B cell (primary cell): ENCODE measurements around the gene TLR3. TPM values are rescaled to one million over a fixed set of nuclear protein-coding genes. Genes with fewer than 3 reads are reported as not detected.

Experiments used
- ATAC-seq: fragments of 200-7000 bp; cut with Tn5 transposase; one replicate; pipeline ENCODE4 v1.10.0; 2021; ENCODE audit warnings: low read depth, mild to moderate bottlenecking, moderate number of reproducible peaks, moderate library complexity
- CTCF ChIA-PET: fragments of 350-600 bp; sonication (Branson Sonifier 250); formaldehyde crosslinking; loops from one replicate; lab custom pipeline; 2021; ENCODE audit warnings: antibody characterized with exemption, inconsistent platforms; lab: Charles Lee
- POLR2A ChIA-PET: fragments of 350-600 bp; sonication (Branson Sonifier 250); formaldehyde crosslinking; loops from one replicate; lab custom pipeline; 2021; ENCODE audit warnings: antibody characterized with exemption; lab: Charles Lee
- DNase-seq: peaks from one replicate; pipeline ENCODE4 v3.0.0; 2013
- H2AFZ ChIP-seq: 2 replicates; pipeline ENCODE4 v1.6.1; 2012; ENCODE audit warnings: mild to moderate bottlenecking, low read depth, low read length; ENCODE audit not compliant: insufficient read depth, poor library complexity, severe bottlenecking
- H3K27ac ChIP-seq, 2 donors: 1 replicate in 1 of 2; 2 replicates in 1 of 2; pipeline ENCODE4 v1.5.1; 2012 to 2013; ENCODE audit warnings: low read length in 2 of 2, mild to moderate bottlenecking in 2 of 2, moderate library complexity in 1 of 2
- H3K27me3 ChIP-seq, 4 experiments: fragments of 200-600 bp in 1 of 4; sonication (generic) in 1 of 4; replicated peaks in 1 of 4; 1 replicate in 2 of 4; 2 replicates in 2 of 4; pipeline versions ENCODE4 v1.6.1 to v1.7.0; 2013 to 2016; ENCODE audit warnings: low read length in 3 of 4, mild to moderate bottlenecking in 2 of 4, mixed read lengths in 1 of 4, moderate library complexity in 1 of 4; ENCODE audit not compliant: insufficient read depth in 4 of 4, control insufficient read depth in 3 of 4; ENCODE audit errors: control extremely low read depth in 1 of 4
- H3K36me3 ChIP-seq, 2 experiments: replicated peaks in 1 of 2; 1 replicate in 1 of 2; 2 replicates in 1 of 2; pipeline versions ENCODE4 v1.6.1 to v1.7.1; 2013; ENCODE audit warnings: low read length in 1 of 2; ENCODE audit not compliant: insufficient read depth in 2 of 2, control insufficient read depth in 1 of 2; ENCODE audit errors: control extremely low read depth in 1 of 2, extremely low read depth in 1 of 2
- H3K4me1 ChIP-seq, 2 donors: fragments of 200-600 bp in 1 of 2; sonication (generic) in 1 of 2; 1 replicate in 1 of 2; 2 replicates in 1 of 2; pipeline versions ENCODE4 v1.5.1 to v1.6.1; 2013 to 2017; ENCODE audit warnings: low read length in 2 of 2; ENCODE audit not compliant: control insufficient read depth in 2 of 2, insufficient read depth in 2 of 2
- H3K4me2 ChIP-seq: replicated peaks from 2 replicates; pipeline ENCODE3; 2012; ENCODE audit warnings: mild to moderate bottlenecking, low read depth, low read length; ENCODE audit not compliant: poor library complexity, severe bottlenecking
- H3K4me3 ChIP-seq, 5 experiments: fragments of 200-600 bp in 1 of 5; sonication (generic) in 1 of 5; 1 replicate in 3 of 5; 2 replicates in 2 of 5; pipeline versions ENCODE4 v1.5.1 to v1.7.0; 2011 to 2016; ENCODE audit warnings: low read length in 4 of 5, mild to moderate bottlenecking in 4 of 5, low read depth in 2 of 5, control low read depth in 1 of 5, moderate library complexity in 1 of 5; ENCODE audit not compliant: insufficient read depth in 1 of 5; ENCODE audit errors: control extremely low read depth in 1 of 5, extremely low read depth in 1 of 5
- H3K79me2 ChIP-seq: fragments of 200-600 bp; sonication (generic); one replicate; pipeline ENCODE4 v1.6.0; 2016; ENCODE audit warnings: low read length; ENCODE audit not compliant: control insufficient read depth, insufficient read depth
- H3K9ac ChIP-seq: fragments of 200-600 bp; sonication (generic); 2 replicates; pipeline ENCODE4 v1.6.1; 2017; ENCODE audit warnings: mild to moderate bottlenecking, low read length, moderate library complexity
- H3K9me3 ChIP-seq, 3 donors: one replicate each; pipeline versions ENCODE4 v1.6.1 to v1.7.1; 2013; ENCODE audit warnings: low read length in 2 of 3; ENCODE audit not compliant: control insufficient read depth in 2 of 3, insufficient read depth in 1 of 3; ENCODE audit errors: control extremely low read depth in 1 of 3
- H4K20me1 ChIP-seq: 2 replicates; pipeline ENCODE4 v1.6.0; 2012; ENCODE audit warnings: mild to moderate bottlenecking, low read length; ENCODE audit not compliant: insufficient read depth, control insufficient read depth, poor library complexity, severe bottlenecking
- H3K27ac Mint-ChIP-seq: one replicate; pipeline ENCODE4 v1.8.0; 2021; ENCODE audit warnings: mixed read lengths
- H3K27me3 Mint-ChIP-seq: one replicate; pipeline ENCODE4 v1.8.0; 2021; ENCODE audit warnings: mixed read lengths
- H3K4me1 Mint-ChIP-seq: one replicate; pipeline ENCODE4 v1.8.0; 2021; ENCODE audit warnings: mixed read lengths
- H3K4me3 Mint-ChIP-seq: one replicate; pipeline ENCODE4 v1.8.0; 2021; ENCODE audit warnings: mixed read lengths
- H3K9me3 Mint-ChIP-seq: one replicate; pipeline ENCODE4 v1.8.0; 2022; ENCODE audit warnings: mixed read lengths; ENCODE audit not compliant: insufficient read depth
- CTCF ChIP-seq: fragments of 200-600 bp; IDR thresholded peaks from one replicate; pipeline ENCODE4 v1.8.0; 2022; ENCODE audit warnings: antibody characterized with exemption, mild to moderate bottlenecking
- EZH2 ChIP-seq: IDR thresholded peaks from 2 replicates; pipeline ENCODE4 v1.6.1; 2012; ENCODE audit warnings: borderline replicate concordance, low read depth, mild to moderate bottlenecking, moderate library complexity, low read length; ENCODE audit not compliant: insufficient read depth, poor library complexity, severe bottlenecking
- WGBS: methylation state at CpG from one replicate; pipeline ENCODE4 v1.1.5; 2013; ENCODE audit warnings: missing lambda C conversion rate; ENCODE audit not compliant: insufficient coverage; 5-methylcytosine and 5-hydroxymethylcytosine counted together
- intact Hi-C: fragments of 100-400 bp; cut with micrococcal nuclease; formaldehyde crosslinking; loops from one replicate; pipeline ENCODE4 v1.10.0; 2022
- polyA plus RNA-seq: library from polyadenylated mRNA; depleted of rRNA; stranded (reverse); fragments of >200 nt; gene quantifications from 2 replicates; pipeline ENCODE4 v1.2.3, GENCODE V29; 2012
- total RNA-seq, 2 donors: library from RNA; stranded (reverse); fragments of 120-200 nt in 1 of 2; gene quantifications; 1 replicate in 1 of 2; 2 replicates in 1 of 2; pipeline versions ENCODE4 v1.2.3 to v1.2.4, GENCODE V29; 2013 to 2022

Gene TLR3
- total and polyA plus RNA-seq, 2 donors (not counting 1 experiment from before 2014, with no cell fraction given) = not detected

GRCh38 chr4:186131935-186132334 is 63.0 kb downstream of the TLR3 start:
- intact Hi-C loops = no loop called here
- DNase-seq (no peak), ATAC-seq (no peak)
- ChIA-PET POLR2A (no interaction called here), CTCF (interaction anchor here (1.3 kb wide), 1 partner anchor 70 kb away, joined by 3 read pairs; no protein-coding TSS in a partner anchor)
- Histone ChIP-seq H3K9ac (no peak overlapping the region), H3K36me3 (no peaks in the 10 kb centered on the region), H3K9me3 (no peaks in the 10 kb centered on the region), H4K20me1 (no peaks in the 10 kb centered on the region), H3K27ac (no peak overlapping the region), H3K4me3 (no peak overlapping the region), H3K79me2 (no peaks in the 10 kb centered on the region), H3K4me2 (no peak overlapping the region), H2AFZ (no peak overlapping the region), H3K27me3 (peaks cover 0 to 5% (median 2%) of the 10 kb centered on the region in 4 experiments), H3K4me1 (peaks cover 0 to 7% of the 10 kb centered on the region in 2 donors)
- Mint-ChIP-seq H3K4me1 (peaks cover 8% of the 10 kb centered on the region), H3K4me3 (no peak overlapping the region), H3K27ac (no peak overlapping the region), H3K27me3 (peaks cover 7% of the 10 kb centered on the region), H3K9me3 (no peaks in the 10 kb centered on the region)
- TF ChIP-seq CTCF = no peak
- TF ChIP-seq EZH2 = no peak
- whole genome bisulfite sequencing = no CpG with 5 or more reads among the region's 2 CpGs

- H3K27ac Mint-ChIP-seq = no peak overlapping the region
- CTCF ChIA-PET = interaction anchor here (1.3 kb wide), 1 partner anchor 69 kb away, joined by 3 read pairs; no protein-coding TSS in a partner anchor
- Histone ChIP-seq H3K36me3 (no peaks in the 10 kb centered on the region), H3K9ac (no peak overlapping the region), H2AFZ (no peak overlapping the region), H3K4me1 (peaks cover 0 to 7% of the 10 kb centered on the region in 2 donors), H3K9me3 (no peaks in the 10 kb centered on the region), H3K4me2 (no peak overlapping the region), H3K27ac (no peak overlapping the region), H3K79me2 (no peaks in the 10 kb centered on the region), H4K20me1 (no peaks in the 10 kb centered on the region), H3K27me3 (peaks cover 0 to 5% (median 2%) of the 10 kb centered on the region in 4 experiments), H3K4me3 (no peak overlapping the region)
- peaks cover 7% of the 10 kb centered on the region for H3K27me3 Mint-ChIP-seq
- no peak overlapping the region for H3K4me3 Mint-ChIP-seq
- ATAC-seq (no peak), DNase-seq (no peak)
- peaks cover 8% of the 10 kb centered on the region for H3K4me1 Mint-ChIP-seq
- POLR2A ChIA-PET = no interaction called here
- intact Hi-C loops = no loop called here
- no peaks in the 10 kb centered on the region for H3K9me3 Mint-ChIP-seq
- TF ChIP-seq CTCF (no peak), EZH2 (no peak)
- 82% methylated on average over 1 of the region's 4 CpGs for WGBS
Measured at GRCh38 chr4:186132577-186133242, 63.8 kb downstream of the TLR3 start.
